NCI-H1048 (cell line): Measurements from ENCODE around the gene INPP5J.
"Not testable (repeated sequence)": the region's sequence is repeated elsewhere in the genome, so short reads cannot be mapped to it uniquely, and the experiment has no call there.

ENCODE experiments used
- DNase-seq: peaks from one replicate; lab custom pipeline; 2025; lab: John Stamatoyannopoulos, UW

Gene INPP5J

DNA sequence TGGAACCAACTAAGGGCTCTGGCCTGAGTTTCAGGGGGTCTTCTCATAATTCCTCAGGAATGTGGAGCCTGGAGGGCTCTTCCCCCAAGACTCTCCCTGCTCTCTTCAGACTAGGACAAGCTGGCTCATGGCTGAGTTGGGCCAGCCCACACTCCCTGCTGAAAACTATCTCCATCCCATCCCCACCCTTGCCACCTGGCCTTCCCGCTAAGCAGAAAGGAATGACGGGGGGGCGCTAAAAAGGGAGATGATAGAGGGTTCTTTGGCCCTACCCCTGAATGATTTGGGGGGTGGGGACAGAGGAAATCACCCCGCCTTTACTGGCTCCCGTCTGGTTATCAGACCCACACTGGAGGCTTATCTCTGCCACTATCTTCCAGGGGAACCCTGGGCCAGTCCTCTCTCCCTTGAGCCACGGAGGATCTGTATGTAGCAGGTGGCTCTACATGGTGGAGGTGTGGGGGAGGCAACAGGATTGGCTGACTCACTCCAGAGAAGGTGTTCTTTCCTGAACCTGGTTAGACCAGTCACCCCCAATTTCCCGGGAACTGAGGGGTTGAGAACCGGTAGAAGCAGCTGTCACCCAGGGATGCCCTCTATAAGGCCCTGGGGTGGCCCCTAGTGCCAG, 35.9 kb upstream of the INPP5J start:
- DNase-seq, result no peak

DNA sequence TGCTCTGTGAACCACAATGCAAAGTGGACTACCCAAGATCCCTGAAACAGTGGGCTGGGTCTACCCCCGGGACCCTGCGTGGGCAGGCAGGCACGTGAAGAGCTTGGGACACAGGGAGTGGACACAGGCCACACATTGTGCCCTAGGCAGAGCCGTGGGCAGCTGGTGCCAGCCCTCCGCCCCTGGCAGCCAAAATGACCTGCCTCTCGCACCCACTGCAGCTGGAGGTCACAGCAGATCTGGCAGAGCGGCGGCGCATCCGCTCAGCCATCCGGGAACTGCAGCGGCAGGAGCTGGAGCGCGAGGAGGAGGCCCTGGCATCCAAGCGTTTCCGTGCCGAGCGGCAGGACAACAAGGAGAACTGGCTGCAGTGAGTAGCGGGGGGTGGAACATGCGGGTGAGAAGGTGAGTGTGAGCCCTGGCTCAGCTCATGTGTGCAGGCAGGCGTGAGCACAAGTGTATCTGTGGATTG, 35.0 kb upstream of the INPP5J start:
- no peak for DNase-seq

DNA sequence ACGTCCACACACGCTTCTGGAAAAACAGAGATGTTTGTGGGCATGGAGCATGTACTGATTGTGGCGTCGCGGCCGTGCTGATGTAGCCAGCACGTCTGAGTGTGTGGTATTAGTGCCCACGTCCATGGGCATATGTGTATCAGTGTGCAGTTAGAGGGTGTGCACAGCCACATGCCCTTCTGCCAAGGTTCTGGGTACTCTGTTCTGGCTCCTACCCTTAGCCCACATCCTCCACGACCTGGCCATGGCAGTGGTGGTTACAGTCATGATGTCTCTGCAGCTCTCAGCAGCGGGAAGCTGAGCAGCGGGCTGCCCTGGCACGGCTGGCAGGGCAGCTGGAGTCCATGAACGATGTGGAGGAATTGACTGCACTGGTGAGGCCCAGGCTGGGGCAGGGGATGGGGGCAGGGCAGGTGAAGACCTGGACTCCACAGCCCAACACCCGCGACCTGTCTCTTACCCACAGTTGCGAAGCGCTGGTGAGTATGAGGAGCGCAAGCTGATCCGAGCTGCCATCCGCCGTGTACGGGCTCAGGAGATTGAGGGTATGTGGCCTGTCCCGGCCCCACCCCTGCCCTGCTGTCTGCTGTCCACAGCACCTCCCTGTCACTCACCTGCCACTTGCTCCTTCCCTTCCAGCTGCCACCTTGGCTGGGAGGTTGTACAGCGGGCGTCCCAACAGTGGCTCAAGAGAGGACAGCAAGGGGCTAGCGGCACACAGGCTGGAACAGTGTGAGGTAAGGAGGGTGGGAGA, 34.4 kb upstream of the INPP5J start:
- DNase-seq, result no peak

DNA sequence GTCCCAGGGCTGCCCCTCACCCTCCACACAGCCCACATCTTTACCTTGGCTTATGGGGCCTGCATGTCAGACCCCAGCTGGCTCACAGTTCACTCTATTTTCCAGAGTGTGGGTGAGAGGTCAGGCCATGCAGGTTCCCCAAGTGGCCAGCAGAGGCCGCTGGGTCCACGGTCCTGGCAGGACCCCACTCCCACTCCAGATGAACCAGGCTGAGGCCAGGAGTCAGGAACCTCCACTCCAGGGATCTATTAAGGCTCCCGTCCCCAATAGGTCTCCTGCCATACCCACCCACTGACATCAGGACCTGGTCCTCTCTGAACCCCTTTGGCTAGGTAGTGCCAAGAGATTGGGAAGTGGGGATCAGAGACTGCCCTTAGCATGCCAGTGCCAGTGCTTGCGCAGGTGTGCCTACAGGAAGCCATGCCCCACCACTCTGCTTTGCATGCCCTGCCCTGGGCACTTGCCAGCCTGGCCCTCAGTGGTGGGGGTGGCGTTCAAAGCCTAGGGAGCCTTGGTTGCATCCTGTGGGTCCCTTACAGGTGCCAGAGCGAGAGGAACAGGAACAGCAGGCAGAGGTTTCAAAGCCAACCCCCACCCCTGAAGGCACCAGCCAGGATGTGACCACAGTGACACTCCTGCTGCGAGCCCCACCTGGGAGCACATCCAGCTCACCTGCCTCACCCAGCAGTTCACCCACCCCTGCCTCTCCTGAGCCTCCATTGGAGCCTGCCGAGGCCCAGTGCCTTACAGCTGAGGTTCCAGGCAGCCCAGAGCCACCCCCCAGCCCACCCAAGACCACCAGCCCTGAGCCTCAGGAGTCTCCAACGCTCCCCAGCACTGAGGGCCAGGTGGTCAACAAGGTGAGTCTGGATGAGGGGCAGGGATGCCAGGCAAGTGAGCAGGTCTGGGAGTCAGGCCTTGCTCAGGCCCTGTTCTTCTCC, 33.3 kb upstream of the INPP5J start:
- DNase-seq, result no peak

DNA sequence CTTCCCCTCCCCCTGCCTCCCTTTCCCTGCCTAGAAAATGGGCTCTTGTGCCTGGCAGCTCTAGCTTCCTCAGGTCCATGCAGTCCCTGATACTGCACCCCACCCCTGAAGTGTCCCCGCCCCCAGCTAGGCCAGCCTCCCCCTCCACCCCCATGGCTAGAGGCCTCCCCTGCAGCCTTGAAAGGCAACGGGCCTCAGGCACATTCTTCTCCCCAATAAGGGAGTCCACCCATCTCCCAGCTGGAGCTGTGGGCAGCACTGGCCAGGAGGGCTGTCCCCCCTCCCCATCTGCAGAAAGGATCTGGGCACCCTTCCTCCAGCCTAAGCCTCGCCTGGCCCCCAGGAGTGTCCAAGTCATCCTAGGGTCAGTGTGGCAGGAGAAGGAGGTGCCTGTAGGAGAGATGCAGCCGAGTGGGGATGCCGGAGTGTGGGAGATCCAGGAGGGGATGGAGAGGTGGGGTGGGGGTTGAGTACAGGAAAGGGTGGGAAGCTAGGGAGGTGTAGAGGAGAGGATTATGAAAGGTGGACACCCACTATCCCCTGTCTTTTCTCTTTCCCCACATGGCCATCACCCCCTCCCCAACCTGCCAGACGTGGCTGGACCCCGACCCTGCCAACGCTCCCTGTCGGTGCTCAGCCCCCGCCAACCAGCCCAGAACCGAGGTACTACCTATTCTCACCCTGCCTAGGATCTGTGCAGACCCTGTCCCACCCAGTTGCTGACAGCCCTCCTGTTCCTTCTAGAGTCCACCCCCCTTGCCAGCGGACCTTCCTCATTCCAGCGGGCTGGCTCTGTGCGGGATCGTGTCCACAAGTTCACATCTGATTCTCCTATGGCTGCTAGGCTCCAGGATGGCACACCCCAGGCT, 32.3 kb upstream of the INPP5J start:
- no peak for DNase-seq

DNA sequence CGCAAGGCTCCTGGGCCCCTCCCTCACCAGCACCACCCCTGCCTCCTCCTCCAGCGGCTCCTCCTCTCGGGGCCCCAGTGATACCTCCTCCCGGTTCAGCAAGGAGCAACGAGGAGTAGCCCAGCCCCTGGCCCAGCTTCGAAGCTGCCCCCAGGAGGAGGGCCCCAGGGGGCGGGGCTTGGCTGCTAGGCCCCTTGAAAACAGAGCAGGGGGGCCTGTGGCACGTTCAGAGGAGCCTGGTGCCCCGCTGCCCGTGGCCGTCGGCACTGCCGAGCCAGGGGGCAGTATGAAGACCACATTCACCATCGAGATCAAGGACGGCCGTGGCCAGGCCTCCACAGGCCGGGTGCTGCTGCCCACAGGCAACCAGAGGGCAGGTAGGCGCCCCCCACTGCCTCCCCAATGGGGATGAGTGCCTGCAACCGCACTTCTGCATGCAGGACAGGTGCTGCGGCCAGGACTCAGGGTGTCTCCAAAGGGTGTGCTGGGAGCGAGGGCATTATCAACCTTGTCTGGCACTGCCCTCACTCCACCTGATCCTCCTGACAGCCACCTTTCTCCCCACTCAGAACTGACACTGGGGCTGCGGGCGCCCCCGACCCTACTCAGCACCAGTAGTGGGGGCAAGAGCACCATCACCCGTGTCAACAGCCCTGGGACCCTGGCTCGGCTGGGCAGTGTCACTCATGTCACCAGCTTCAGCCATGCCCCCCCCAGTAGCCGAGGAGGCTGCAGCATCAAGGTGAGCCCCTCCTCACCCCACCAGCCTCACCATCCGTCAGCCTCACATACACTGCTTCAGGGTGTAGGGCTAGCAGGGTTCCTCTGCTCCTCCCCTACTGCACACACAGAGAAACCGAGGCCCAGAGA, 31.4 kb upstream of the INPP5J start:
- DNase-seq, result no peak

DNA sequence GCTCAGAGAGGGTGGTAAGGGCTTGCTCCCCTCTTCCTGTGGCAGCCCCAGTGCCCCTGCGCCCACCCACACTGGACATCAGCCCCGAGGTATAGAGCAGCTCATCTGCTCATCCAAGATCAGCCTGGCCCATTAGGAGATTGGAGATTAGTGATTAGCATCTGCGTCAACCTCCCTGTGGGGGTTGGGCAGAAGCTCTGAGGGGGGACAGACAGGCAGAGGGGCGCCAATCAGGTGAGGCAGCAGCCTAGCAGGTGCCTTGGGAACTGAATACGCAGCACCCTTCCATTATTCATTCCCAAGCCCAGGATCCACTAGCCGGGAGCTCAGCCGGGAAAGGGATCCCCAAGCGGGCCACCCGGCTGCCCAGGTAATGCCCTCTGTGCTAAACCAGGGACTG, 30.6 kb upstream of the INPP5J start:
- DNase-seq, result no peak

DNA sequence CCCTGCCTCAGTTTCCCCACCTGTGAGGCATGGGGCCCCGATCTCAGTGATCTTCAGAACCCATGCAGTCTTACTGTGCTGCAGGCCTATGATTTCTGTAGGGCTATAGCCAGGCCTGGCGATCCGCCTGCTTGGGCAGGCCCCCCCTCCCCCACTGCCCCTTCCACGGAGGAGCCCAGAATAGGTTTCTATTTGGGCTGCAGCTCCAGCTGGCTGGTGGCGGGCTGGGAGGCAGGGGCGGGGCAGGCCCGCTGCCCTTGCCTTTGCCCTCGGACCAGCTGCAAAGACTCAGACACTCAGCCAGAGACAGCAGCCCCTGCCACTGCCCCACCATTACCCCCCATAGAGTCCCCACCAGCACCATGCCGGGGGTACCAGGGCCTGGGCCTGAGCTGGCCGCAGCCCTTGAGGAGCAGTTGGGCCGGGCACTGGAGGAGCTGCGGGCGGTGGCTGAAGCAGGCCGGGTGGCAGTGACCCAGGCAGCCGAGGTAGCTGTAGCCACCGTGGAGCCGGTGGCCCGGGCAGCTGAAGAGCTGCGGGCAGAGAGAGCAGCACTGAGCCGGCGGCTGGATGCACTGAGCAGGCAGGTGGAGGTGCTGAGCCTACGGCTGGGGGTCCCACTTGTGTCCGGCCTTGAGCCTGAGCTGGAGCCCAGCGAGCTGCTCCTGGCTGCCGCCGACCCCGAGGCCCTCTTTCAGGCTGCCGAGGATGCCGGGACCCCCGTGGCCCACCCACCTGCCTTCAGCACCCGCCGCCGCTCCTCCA, 29.5 kb upstream of the INPP5J start:
- DNase-seq, result no peak

DNA sequence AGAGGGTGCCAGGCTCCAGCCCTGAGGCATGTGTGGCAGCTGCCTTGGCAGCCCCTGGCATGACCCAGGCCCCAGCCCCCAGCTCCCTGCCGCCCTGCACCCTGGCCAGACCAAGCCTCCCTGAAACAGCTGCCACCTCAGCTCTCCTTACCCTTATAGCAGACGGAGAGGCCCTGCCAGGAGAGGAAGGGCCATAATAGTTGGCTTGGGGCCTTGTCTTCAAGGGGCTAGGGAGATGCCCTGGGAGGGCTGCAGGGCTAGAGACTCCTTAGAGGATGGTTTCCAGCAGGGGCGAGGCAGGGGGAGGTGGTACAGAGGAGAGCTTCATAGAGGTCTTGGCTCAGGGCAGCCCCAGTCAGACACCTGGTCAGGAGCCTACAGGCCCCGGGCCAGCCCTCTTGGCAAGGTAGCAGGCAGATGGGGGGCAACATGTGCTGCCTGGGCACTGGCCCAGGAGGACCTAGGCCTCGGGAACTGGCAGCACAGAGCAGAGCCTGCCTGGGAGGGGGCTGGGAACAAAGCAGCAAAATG, 28.7 kb upstream of the INPP5J start:
- DNase-seq, result no peak

DNA sequence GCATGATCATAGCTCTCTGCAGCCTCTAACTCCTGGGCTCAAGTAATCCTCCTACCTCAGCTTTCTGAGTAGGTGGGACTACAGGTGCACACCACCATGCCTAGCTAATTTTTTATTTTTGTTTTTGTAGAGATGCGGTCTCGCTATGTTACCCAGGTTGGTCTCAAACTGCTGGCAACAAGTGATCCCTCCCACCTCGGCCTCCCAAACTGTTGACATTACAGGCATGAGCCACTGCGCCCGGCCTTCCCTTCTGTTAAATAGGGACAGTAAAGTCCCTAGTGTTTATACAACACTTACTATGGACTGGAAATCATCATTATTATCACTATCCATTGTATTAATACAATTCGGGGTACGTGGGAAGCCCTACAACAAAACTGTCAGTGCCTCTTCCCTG, 28.0 kb upstream of the INPP5J start:
- DNase-seq, result no peak

DNA sequence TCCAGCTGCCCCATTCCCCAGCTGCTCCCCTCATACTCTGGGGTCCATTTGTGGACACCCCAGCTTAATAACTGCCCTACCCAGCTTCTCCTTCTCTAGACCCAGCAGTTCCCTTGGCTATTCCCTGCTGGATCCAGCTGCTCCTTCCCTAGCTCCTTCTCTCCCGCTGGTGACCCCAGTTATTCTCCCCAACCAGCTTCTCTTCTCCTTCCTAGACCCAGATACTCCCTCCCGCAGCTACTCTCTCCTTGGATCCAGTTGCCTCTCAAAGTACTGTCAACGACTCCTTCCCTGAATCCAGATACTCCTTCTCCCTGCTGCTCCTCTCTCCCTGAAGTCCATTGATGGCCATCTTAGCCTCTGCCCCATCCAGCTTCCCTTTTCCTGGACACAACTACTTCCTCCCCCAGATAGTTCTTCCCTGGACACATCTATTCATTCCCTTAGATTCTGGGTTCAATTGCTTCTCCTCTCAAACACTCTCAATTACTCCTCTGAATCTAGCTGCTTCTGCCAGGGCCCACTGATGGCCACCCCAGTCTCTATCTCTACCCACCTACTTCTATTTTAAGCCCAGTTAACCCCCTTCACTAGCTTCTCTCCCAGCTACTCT, 27.0 kb upstream of the INPP5J start:
- DNase-seq, result no peak

DNA sequence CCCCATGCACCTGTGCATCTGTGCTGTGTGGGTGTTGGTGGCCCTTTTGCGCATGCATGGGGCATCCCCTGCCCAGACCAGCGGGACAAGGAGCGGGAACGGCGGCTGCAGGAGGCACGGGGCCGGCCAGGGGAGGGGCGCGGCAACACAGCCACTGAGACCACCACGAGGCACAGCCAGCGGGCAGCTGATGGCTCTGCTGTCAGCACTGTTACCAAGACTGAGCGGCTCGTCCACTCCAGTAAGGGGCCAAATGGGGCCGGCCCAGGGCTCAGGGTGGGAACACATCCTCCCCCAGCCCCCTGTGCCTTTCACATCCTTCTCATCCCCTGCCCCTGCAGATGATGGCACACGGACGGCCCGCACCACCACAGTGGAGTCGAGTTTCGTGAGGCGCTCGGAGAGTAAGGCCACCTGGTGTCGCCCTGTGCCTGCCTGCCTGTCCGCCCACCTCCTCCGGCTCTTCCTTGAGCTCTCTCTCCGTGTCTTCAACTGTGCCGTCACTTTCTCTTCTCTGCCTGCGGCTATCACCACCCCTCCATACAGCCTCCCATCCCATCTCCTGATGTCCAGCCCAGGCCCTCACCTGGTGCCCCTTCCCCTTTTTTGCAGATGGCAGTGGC, 26.0 kb upstream of the INPP5J start:
- DNase-seq, result no peak

DNA sequence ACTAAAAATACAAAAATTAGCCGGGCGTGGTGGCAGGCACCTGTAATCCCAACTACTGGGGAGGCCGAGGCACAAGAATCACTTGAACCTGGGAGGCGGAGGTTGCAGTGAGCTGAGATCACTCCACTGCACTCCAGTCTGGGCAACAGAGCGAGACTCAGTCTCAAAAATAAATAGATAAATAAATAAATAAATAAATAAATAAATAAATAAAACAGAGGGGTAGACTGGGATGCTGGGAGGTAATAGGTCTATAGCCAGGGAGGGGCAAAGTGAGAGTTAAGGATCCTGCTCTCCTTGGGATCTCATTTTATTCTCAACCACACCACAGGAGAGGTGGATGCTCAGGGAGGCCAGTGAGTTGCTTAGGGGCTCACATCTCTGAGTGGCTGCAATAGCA, 25.2 kb upstream of the INPP5J start:
- not testable (repeated sequence) for DNase-seq

DNA sequence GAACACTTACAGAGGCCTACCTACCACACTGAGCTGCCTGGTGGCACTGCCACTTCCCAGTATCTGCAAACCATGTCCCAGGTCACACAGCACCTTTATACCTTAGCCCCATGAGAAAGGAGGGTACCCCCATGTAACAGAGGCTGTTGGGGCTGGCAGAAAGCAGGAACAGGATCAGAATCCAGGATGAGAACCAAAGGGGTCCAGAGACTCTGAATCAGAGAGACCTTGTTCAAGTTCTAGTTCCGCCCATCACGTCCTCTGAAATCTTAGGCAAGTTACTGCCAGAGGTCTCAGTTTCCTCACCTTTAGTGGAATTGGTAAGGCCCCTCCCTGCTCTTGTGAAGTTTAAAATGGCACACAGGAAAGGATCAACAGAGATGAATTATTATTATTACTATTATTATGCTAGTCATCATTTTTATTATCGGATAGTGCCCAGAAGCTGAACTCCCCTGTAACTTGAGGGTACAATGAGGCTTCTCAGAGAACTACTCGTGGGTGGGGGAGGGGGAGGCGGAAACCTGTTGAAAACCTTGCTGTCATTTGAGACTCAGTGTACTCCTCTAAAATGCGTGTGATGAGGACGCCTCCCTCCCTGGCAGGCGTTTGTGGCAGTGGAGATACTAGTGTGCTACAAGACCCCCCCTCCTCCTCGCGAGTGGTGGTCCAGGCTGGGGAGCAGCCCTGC, 24.7 kb upstream of the INPP5J start:
- DNase-seq, result no peak

DNA sequence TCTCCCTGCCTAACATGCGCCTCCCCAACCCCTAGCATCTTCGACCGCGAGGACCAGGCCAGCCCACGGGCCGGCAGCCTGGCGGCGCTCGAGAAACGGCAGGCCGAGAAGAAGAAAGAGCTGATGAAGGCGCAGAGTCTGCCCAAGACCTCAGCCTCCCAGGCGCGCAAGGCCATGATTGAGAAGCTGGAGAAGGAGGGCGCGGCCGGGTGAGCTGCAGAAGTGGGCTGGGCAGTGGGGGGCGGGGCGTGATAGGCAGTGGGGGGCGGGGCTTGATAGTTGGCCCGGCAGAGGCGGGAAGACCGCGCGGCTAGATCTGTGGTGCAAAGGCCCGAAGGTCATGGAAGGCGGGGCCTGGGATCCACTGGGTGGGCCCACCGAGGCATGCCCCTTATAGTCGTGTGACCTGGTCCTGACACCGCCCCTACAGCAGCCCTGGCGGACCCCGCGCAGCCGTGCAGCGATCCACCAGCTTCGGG, 24.1 kb upstream of the INPP5J start:
- DNase-seq, result no peak

DNA sequence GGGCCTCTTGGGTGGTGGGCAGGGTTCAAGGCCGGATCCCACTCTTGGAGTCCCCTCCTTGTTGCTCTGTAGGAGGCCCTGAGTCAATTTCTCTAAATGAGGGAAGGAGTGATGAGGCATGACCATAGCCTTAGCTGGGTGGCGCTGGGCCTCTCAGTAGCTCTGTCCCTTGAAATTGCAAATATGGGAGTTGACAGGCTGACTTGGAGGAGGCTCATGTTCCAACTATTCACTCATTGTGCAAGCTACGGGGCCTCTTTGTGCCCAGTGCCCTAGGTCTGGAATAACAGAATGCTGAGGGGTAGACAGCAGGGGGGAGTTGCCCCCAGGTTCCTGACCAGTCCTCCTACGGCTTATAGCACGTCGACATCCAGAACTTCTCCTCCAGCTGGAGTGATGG, 23.4 kb upstream of the INPP5J start:
- DNase-seq, result no peak

DNA sequence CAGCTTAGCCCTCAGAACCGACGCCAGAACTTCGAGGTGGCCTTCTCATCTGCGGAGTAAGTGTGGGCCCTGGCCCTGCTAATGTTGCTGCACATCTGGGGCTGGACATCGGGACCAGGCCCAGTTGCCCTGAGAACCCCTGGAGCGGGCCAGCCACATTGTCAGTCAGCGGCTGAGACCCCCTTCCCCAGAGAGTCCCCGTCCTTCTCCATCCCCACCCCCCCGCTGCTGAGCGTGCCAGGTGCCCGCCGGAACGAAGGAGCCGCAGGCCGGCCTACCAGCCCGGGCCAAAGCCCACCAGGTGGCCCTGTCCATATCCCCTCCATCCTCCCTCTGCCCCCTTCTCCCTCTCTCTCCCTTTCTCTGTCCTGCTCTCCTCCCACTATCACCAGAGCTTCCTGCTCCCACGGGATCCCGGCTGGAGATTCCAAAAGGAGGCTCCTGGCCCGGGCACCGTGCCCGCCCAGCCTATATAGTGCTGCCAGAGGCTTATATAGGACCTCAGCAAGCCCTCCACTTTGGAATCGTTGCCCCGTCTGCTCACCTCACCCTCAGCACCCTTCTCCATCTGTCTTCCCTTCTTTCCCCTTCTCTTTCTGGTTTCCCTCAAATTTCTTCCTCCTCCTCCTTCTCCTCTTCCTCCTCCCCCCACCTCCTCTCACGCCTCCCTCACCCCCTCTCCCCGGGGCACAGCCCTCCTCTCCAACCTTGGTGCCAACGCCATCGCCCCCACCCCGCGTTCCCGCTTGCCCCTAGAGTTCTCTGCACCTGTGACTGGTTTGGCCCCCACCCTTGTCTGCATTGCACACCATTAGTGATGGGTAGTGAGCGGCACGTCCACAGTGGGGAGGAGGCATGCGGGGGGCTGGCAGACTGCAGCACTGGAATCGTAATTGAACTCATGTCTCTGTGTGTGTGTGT, 22.7 kb upstream of the INPP5J start:
- no peak for DNase-seq
